Measurements from ENCODE around the gene CPPED1.

Gene CPPED1

GRCh38 chr16:12682432-12683165, 121.1 kb downstream of the CPPED1 start:
- TF ChIP-seq MAX (IDR thresholded peaks at IDR 0.05; ENCODE audit: low read depth, low read length), result no peak
- no peak for TF ChIP-seq POLR2A (IDR thresholded peaks at IDR 0.05; ENCODE audit: extremely low read depth, insufficient read length)
- TF ChIP-seq CTCF (IDR thresholded peaks at IDR 0.05; ENCODE audit: low read depth, low read length), result no peak
- no peak for TF ChIP-seq MYC (IDR thresholded peaks at IDR 0.05; ENCODE audit: low read depth, low read length)
- DNase-seq (ENCODE audit: low read depth), result no peak
- no peak overlapping the region for H3K4me3 ChIP-seq (ENCODE audit: low read depth, low read length)

GRCh38 chr16:12681653-12682052, 122.0 kb downstream of the CPPED1 start:
- H3K4me3 ChIP-seq (ENCODE audit: low read depth, low read length), result no peak overlapping the region
- TF ChIP-seq POLR2A (IDR thresholded peaks at IDR 0.05; ENCODE audit: extremely low read depth, insufficient read length) (no peak), MYC (IDR thresholded peaks at IDR 0.05; ENCODE audit: low read depth, low read length) (no peak)
- DNase-seq (ENCODE audit: low read depth), result peak; percentile 2

- no peak overlapping the region for H3K4me3 ChIP-seq (ENCODE audit: low read depth, low read length)
- TF ChIP-seq CTCF (IDR thresholded peaks at IDR 0.05; ENCODE audit: low read depth, low read length), result no peak
- no peak for TF ChIP-seq MAX (IDR thresholded peaks at IDR 0.05; ENCODE audit: low read depth, low read length)
- no peak for TF ChIP-seq MYC (IDR thresholded peaks at IDR 0.05; ENCODE audit: low read depth, low read length)
- TF ChIP-seq POLR2A (IDR thresholded peaks at IDR 0.05; ENCODE audit: extremely low read depth, insufficient read length), result no peak
- DNase-seq (ENCODE audit: low read depth), result no peak
These were observed 123.2 kb downstream of the CPPED1 start for GRCh38 chr16:12680531-12680930.

GRCh38 chr16:12679660-12680272, 123.9 kb downstream of the CPPED1 start:
- no peak overlapping the region for H3K4me3 ChIP-seq (ENCODE audit: low read depth, low read length)
- no peak for DNase-seq (ENCODE audit: low read depth)
- TF ChIP-seq MAX (IDR thresholded peaks at IDR 0.05; ENCODE audit: low read depth, low read length), result no peak
- TF ChIP-seq POLR2A (IDR thresholded peaks at IDR 0.05; ENCODE audit: extremely low read depth, insufficient read length), result no peak
- TF ChIP-seq MYC (IDR thresholded peaks at IDR 0.05; ENCODE audit: low read depth, low read length), result no peak
- TF ChIP-seq CTCF (IDR thresholded peaks at IDR 0.05; ENCODE audit: low read depth, low read length), result no peak

GRCh38 chr16:12678983-12679382, 124.7 kb downstream of the CPPED1 start:
- TF ChIP-seq MYC (IDR thresholded peaks at IDR 0.05; ENCODE audit: low read depth, low read length) (no peak), MAX (IDR thresholded peaks at IDR 0.05; ENCODE audit: low read depth, low read length) (no peak), CTCF (IDR thresholded peaks at IDR 0.05; ENCODE audit: low read depth, low read length) (no peak), POLR2A (IDR thresholded peaks at IDR 0.05; ENCODE audit: extremely low read depth, insufficient read length) (no peak)
- H3K4me3 ChIP-seq (ENCODE audit: low read depth, low read length), result no peak overlapping the region
- DNase-seq (ENCODE audit: low read depth), result no peak

- TF ChIP-seq POLR2A (IDR thresholded peaks at IDR 0.05; ENCODE audit: extremely low read depth, insufficient read length) (no peak), CTCF (IDR thresholded peaks at IDR 0.05; ENCODE audit: low read depth, low read length) (no peak)
- peak; percentile 2 for DNase-seq (ENCODE audit: low read depth)
- no peak overlapping the region for H3K4me3 ChIP-seq (ENCODE audit: low read depth, low read length)
These were observed 126.2 kb downstream of the CPPED1 start for GRCh38 chr16:12677502-12677901.
